NCI-H345 treated with DMSO at 0.1 percent for 48 hours (cell line): ENCODE results near the gene GRID2IP.
A peak's percentile ranks its signal among the peaks of the same experiment; 100 is the strongest.
"Not testable (repeated sequence)": the region's sequence is repeated elsewhere in the genome, so short reads cannot be mapped to it uniquely, and the experiment has no call there.

ENCODE experiments used
- DNase-seq: peaks from one replicate; lab custom pipeline; 2025; ENCODE audit not compliant: unreplicated experiment; lab: John Stamatoyannopoulos, UW

Gene GRID2IP

GRCh38 chr7:6453734-6454133, 97.5 kb downstream of the GRID2IP start:
- no peak for DNase-seq

- no peak for DNase-seq
Observed at GRCh38 chr7:6451224-6451705, 100.0 kb downstream of the GRID2IP start.

- DNase-seq, result not testable (repeated sequence)
Observed at GRCh38 chr7:6450591-6450990, 100.7 kb downstream of the GRID2IP start.

GRCh38 chr7:6449884-6450283, 101.4 kb downstream of the GRID2IP start:
- not testable (repeated sequence) for DNase-seq

- DNase-seq, result no peak
Observed at GRCh38 chr7:6448943-6449543, 102.2 kb downstream of the GRID2IP start.

GRCh38 chr7:6447581-6448199, 103.6 kb downstream of the GRID2IP start, which contains the start of gene DAGLB:
Gene DAGLB, minus strand, starts transcription at chr7:6447954. Its CDS starts 112 bp downstream, at chr7:6447842.
- DNase-seq, result peak; percentile 89
